GM12878 (cell line): ENCODE results near the gene COQ4. TPM values are rescaled to one million over a fixed set of nuclear protein-coding genes. Genes with fewer than 3 reads are reported as not detected.

Source experiments
- CBX5 ChIP-seq: sonication (generic); IDR thresholded peaks from 2 replicates; pipeline ENCODE4 v1.6.1; 2016; ENCODE audit warnings: low read depth, moderate library complexity, mild to moderate bottlenecking, inconsistent platforms
- HDGF ChIP-seq: fragments of 450-650 bp; IDR thresholded peaks from 2 replicates; pipeline ENCODE4 v1.6.1; 2016; ENCODE audit warnings: antibody characterized with exemption
- IKZF1 ChIP-seq: fragments of 450-650 bp; conservative IDR thresholded peaks from 2 replicates; pipeline ENCODE4 v1.6.1; 2017; ENCODE audit warnings: antibody characterized with exemption, mild to moderate bottlenecking
- JUNB ChIP-seq: IDR thresholded peaks from 2 replicates; pipeline ENCODE4 v1.6.1; 2016; ENCODE audit warnings: antibody characterized with exemption, mild to moderate bottlenecking
- MYC ChIP-seq: IDR thresholded peaks from 2 replicates; pipeline ENCODE4 v1.6.1; 2011; ENCODE audit warnings: mild to moderate bottlenecking, low read length, moderate library complexity, inconsistent platforms; ENCODE audit not compliant: insufficient read depth, insufficient replicate concordance, insufficient read length, severe bottlenecking
- NR2C2 ChIP-seq: IDR thresholded peaks from 2 replicates; pipeline ENCODE4 v1.6.1; 2011; ENCODE audit warnings: borderline replicate concordance, low read depth; ENCODE audit not compliant: control insufficient read depth, insufficient read length
- POLR2AphosphoS5 ChIP-seq: IDR thresholded peaks from 2 replicates; pipeline ENCODE4 v1.6.1; 2011; ENCODE audit warnings: mild to moderate bottlenecking, low read length, inconsistent platforms
- RAD51 ChIP-seq: fragments of 450-650 bp; IDR thresholded peaks from 2 replicates; pipeline ENCODE4 v1.6.1; 2016; ENCODE audit warnings: moderate library complexity, mild to moderate bottlenecking, inconsistent platforms
- TARDBP ChIP-seq: IDR thresholded peaks from 2 replicates; pipeline ENCODE4 v1.6.1; 2016; ENCODE audit warnings: borderline replicate concordance
- ZBED1 ChIP-seq: IDR thresholded peaks from 2 replicates; pipeline ENCODE4 v1.6.1; 2016; ENCODE audit warnings: borderline replicate concordance
- ZSCAN29 ChIP-seq: fragments of 450-650 bp; IDR thresholded peaks from 2 replicates; pipeline ENCODE4 v1.6.1; 2017; ENCODE audit warnings: mild to moderate bottlenecking, moderate library complexity
- polyA plus RNA-seq, 11 experiments: library from polyadenylated mRNA; depleted of rRNA in 4 of 11; unstranded in 6 of 11; stranded (reverse) in 5 of 11; fragments of >200 nt; fragmentation: Nextera tagmentation in 4 of 11; fragmentation: Illumina TruSeq in 1 of 11; extraction: Ambion mirVana in 4 of 11; extraction: Trizol in 1 of 11; gene quantifications; 1 replicate in 1 of 11; 2 replicates in 10 of 11; pipeline versions ENCODE4 v1.2.1 to v1.2.3, GENCODE V29; 2011 to 2016; ENCODE audit warnings: inconsistent platforms in 2 of 11, missing spikeins in 2 of 11, low read depth in 1 of 11
- total RNA-seq, 4 experiments: library from RNA; depleted of rRNA in 3 of 4; stranded (reverse); fragments of >200 nt in 3 of 4; fragmentation: Illumina TruSeq in 1 of 4; extraction: Trizol in 1 of 4; gene quantifications; 2 replicates each; pipeline versions ENCODE4 v1.2.1 to v1.2.3, GENCODE V29; 2013 to 2021
- TF ChIP-seq, protein P1 (sequence below): fragments of 450-650 bp; formaldehyde crosslinking; IDR thresholded peaks from 2 replicates; pipeline ENCODE4 v1.5.0; 2022; ENCODE audit warnings: mild to moderate bottlenecking, missing genetic modification characterization
- TF ChIP-seq, protein P2 (sequence below): IDR thresholded peaks from 2 replicates; pipeline ENCODE4 v1.6.1; 2012; ENCODE audit warnings: low read length, inconsistent platforms
- TF ChIP-seq, protein P3 (sequence below): fragments of 450-650 bp; IDR thresholded peaks from 2 replicates; pipeline ENCODE4 v1.6.1; 2017; ENCODE audit warnings: antibody characterized with exemption, mild to moderate bottlenecking, moderate library complexity
- TF ChIP-seq, protein P4 (sequence below): IDR thresholded peaks from 2 replicates; pipeline ENCODE4 v1.6.1; 2012; ENCODE audit warnings: low read depth, low read length, improper control_type of control experiment
- TF ChIP-seq, protein P5 (sequence below): IDR thresholded peaks from 2 replicates; pipeline ENCODE4 v1.6.1; 2012; ENCODE audit warnings: low read depth, low read length, improper control_type of control experiment
- TF ChIP-seq, protein P6 (sequence below): fragments of 150-350 bp; IDR thresholded peaks from 2 replicates; pipeline ENCODE4 v1.6.1; 2014; ENCODE audit warnings: mild to moderate bottlenecking, low read depth, low read length
- TF ChIP-seq, protein P7 (sequence below): fragments of 450-650 bp; IDR thresholded peaks from 2 replicates; pipeline ENCODE4 v1.6.1; 2017; ENCODE audit warnings: mild to moderate bottlenecking

Gene COQ4
- total and polyA plus RNA-seq, 10 of the 15 experiments (the other 5 are each of a cell fraction or from before 2014, with no cell fraction given), result 3.8 to 64.1 (median 38.6) TPM

DNA sequence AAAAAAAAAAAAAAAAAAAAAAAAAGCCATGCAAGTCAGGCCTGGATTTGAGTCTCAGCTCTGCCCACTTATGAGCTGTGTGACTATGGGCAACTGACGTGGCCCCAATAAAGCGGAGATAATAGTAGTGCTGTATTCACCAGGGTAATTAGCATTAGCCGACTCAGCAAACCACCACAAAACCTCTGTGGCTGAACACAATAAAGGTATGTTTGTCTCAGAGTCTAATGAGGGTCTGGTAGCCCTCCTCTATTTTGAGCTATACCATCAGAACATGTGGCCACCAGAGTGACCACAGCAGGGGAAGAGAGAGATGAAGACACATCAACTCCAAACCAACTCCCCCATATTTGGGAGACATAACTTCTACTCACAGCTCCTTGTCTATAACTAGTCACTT lies 30.6 kb upstream of the COQ4 start (continued):
- TF ChIP-seq CBX5 (no peak), MYC (no peak), JUNB (no peak), TARDBP (no peak), NR2C2 (no peak), RAD51 (peak; percentile 23; the same call in 1 of the 2 replicates), HDGF (no peak), IKZF1 (0 out of 2 replicates have a peak, but pooled peaks have one; percentile 22), ZBED1 (no peak), ZSCAN29 (no peak), POLR2AphosphoS5 (no peak)
- TF ChIP-seq, protein P1, sequence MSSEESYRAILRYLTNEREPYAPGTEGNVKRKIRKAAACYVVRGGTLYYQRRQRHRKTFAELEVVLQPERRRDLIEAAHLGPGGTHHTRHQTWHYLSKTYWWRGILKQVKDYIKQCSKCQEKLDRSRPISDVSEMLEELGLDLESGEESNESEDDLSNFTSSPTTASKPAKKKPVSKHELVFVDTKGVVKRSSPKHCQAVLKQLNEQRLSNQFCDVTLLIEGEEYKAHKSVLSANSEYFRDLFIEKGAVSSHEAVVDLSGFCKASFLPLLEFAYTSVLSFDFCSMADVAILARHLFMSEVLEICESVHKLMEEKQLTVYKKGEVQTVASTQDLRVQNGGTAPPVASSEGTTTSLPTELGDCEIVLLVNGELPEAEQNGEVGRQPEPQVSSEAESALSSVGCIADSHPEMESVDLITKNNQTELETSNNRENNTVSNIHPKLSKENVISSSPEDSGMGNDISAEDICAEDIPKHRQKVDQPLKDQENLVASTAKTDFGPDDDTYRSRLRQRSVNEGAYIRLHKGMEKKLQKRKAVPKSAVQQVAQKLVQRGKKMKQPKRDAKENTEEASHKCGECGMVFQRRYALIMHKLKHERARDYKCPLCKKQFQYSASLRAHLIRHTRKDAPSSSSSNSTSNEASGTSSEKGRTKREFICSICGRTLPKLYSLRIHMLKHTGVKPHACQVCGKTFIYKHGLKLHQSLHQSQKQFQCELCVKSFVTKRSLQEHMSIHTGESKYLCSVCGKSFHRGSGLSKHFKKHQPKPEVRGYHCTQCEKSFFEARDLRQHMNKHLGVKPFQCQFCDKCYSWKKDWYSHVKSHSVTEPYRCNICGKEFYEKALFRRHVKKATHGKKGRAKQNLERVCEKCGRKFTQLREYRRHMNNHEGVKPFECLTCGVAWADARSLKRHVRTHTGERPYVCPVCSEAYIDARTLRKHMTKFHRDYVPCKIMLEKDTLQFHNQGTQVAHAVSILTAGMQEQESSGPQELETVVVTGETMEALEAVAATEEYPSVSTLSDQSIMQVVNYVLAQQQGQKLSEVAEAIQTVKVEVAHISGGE (CRISPR knock-in tag), result no peak
- TF ChIP-seq, protein P2, sequence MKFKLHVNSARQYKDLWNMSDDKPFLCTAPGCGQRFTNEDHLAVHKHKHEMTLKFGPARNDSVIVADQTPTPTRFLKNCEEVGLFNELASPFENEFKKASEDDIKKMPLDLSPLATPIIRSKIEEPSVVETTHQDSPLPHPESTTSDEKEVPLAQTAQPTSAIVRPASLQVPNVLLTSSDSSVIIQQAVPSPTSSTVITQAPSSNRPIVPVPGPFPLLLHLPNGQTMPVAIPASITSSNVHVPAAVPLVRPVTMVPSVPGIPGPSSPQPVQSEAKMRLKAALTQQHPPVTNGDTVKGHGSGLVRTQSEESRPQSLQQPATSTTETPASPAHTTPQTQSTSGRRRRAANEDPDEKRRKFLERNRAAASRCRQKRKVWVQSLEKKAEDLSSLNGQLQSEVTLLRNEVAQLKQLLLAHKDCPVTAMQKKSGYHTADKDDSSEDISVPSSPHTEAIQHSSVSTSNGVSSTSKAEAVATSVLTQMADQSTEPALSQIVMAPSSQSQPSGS, result no peak
- TF ChIP-seq, protein P3, sequence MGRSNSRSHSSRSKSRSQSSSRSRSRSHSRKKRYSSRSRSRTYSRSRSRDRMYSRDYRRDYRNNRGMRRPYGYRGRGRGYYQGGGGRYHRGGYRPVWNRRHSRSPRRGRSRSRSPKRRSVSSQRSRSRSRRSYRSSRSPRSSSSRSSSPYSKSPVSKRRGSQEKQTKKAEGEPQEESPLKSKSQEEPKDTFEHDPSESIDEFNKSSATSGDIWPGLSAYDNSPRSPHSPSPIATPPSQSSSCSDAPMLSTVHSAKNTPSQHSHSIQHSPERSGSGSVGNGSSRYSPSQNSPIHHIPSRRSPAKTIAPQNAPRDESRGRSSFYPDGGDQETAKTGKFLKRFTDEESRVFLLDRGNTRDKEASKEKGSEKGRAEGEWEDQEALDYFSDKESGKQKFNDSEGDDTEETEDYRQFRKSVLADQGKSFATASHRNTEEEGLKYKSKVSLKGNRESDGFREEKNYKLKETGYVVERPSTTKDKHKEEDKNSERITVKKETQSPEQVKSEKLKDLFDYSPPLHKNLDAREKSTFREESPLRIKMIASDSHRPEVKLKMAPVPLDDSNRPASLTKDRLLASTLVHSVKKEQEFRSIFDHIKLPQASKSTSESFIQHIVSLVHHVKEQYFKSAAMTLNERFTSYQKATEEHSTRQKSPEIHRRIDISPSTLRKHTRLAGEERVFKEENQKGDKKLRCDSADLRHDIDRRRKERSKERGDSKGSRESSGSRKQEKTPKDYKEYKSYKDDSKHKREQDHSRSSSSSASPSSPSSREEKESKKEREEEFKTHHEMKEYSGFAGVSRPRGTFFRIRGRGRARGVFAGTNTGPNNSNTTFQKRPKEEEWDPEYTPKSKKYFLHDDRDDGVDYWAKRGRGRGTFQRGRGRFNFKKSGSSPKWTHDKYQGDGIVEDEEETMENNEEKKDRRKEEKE, result no peak
- TF ChIP-seq, protein P4, sequence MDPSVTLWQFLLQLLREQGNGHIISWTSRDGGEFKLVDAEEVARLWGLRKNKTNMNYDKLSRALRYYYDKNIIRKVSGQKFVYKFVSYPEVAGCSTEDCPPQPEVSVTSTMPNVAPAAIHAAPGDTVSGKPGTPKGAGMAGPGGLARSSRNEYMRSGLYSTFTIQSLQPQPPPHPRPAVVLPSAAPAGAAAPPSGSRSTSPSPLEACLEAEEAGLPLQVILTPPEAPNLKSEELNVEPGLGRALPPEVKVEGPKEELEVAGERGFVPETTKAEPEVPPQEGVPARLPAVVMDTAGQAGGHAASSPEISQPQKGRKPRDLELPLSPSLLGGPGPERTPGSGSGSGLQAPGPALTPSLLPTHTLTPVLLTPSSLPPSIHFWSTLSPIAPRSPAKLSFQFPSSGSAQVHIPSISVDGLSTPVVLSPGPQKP, result no peak
- TF ChIP-seq, protein P5, sequence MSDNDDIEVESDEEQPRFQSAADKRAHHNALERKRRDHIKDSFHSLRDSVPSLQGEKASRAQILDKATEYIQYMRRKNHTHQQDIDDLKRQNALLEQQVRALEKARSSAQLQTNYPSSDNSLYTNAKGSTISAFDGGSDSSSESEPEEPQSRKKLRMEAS, result no peak
- TF ChIP-seq, protein P6, sequence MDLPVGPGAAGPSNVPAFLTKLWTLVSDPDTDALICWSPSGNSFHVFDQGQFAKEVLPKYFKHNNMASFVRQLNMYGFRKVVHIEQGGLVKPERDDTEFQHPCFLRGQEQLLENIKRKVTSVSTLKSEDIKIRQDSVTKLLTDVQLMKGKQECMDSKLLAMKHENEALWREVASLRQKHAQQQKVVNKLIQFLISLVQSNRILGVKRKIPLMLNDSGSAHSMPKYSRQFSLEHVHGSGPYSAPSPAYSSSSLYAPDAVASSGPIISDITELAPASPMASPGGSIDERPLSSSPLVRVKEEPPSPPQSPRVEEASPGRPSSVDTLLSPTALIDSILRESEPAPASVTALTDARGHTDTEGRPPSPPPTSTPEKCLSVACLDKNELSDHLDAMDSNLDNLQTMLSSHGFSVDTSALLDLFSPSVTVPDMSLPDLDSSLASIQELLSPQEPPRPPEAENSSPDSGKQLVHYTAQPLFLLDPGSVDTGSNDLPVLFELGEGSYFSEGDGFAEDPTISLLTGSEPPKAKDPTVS, result no peak
- TF ChIP-seq, protein P7, sequence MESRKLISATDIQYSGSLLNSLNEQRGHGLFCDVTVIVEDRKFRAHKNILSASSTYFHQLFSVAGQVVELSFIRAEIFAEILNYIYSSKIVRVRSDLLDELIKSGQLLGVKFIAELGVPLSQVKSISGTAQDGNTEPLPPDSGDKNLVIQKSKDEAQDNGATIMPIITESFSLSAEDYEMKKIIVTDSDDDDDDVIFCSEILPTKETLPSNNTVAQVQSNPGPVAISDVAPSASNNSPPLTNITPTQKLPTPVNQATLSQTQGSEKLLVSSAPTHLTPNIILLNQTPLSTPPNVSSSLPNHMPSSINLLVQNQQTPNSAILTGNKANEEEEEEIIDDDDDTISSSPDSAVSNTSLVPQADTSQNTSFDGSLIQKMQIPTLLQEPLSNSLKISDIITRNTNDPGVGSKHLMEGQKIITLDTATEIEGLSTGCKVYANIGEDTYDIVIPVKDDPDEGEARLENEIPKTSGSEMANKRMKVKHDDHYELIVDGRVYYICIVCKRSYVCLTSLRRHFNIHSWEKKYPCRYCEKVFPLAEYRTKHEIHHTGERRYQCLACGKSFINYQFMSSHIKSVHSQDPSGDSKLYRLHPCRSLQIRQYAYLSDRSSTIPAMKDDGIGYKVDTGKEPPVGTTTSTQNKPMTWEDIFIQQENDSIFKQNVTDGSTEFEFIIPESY, result no peak
